Activated CD4-positive, alpha-beta T cell treated with anti-CD3 and anti-CD28 coated beads, Interleukin-10, Interleukin-2, amounts not matched to agents 100 ng/mL and 50 ng/mL, durations not matched to agents 16 hours and 8 hours (primary cell): ENCODE data around the gene KIF13A.
"Not testable (repeated sequence)": the region's sequence is repeated elsewhere in the genome, so short reads cannot be mapped to it uniquely, and the experiment has no call there.

ENCODE experiments used
- DNase-seq: peaks from one replicate; pipeline ENCODE4 v3.0.0-alpha.2; 2020

KIF13A gene

DNA sequence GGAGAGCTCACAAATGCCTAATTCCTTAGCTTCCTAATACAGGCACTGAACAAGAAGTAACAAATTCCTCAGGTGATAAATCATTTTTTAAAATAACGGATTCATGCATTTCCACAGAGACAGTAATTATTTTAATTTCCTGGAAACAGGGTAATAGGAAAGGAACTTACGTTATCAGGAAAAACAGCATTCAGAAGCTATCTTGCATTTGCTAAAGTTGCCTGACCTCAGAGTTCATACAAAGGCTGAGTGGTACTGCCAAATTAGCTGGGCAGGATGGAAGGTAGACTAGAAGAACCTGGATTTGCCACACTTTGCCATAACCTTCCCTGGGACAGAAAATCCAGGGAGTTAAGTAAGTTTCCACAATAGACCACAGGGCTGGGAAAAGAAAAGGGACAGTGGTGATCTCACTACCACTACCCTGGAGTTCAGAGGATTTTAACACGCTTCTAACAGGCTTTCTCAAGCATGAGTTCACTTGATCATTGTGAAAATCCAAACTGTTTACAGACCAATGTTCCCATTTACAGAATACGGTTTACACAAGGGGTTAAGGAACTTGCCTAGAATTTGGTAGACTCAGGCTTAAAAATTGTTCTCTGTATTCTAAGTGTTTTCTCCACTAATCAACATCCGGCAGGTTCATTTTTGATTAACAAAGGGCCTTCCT, 57.0 kb downstream of the KIF13A start:
- DNase-seq = no peak

DNA sequence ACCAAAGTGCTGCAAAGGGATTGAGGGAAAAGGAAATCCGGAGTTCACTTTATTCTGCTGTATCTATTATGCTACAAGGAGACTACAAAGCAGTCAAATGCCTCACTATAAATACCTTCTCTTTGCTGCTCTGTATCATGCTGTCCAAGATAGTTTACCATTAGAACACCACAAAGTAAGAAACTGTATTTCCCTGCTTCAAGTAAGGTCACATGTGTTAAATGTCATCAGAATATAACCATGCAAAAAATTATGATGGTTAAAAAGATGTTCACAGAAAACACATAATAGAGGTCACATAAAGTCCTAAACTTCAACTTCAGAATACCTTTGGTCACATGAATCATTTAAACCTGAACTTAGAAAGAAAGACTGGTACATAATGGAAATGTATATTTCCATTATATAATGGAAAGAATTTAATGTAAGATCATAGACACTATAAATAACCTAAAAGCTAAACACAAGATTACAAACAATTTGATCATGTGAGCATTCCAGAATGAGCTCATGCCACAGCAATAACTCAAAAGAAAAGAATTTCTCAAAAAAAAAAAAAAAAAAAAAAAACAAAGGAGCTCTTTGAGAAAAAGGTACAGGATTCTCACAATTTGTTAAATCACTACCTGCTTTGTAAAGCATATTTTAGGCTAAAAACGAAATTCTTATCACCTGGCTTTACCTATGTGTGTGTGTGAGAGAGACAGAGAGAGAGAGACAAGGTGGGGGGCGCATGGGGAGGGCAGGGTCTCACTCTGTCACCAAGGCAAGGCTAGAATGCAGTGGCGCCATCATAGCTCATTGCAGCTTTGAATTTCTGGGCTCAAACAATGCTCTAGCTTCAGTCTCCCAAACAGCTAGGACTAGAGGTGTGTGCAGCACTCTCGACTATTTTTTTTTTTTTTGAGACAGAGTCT, 58.7 kb downstream of the KIF13A start:
- DNase-seq = no peak

DNA sequence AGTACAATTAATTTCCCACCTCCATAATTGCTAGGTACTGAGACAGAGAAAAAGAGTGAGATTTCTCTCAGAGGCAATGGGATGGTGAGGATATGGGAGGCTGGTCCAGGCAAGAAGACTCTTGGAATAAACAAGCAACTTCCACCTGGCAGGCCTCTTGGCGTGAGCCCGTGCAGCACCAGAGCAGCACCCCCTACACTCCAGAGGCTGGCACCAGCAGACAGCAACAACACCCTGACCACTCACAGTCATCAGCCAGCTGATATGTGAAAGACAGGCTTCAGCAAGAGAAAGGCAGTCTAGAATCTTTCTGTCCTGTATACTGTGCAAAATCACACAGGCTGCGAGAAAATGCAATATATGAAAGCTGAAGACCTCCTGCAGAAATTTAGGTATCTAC, 59.7 kb downstream of the KIF13A start:
- DNase-seq = no peak

DNA sequence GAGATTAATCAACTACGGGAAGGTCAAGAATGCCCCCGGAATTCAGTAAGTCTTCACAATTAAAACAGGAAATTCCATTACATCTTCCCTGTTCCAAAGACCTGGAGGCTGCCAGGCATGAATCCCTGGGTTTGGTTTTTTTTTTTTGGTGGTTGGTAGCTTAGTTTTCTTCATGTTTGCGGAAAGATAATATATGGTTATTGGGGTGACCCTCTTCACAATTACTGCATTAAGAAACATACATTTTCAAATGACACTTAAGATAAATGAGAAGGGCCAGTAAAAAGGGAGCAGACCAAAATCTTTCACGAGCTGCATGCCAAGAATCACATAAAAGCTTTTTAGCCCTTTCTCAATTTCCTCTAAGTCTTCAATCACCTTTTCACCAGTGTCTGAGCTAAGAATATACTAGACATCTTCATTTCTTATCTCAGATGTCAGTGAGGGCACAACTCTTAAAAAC, 64.0 kb downstream of the KIF13A start:
- no peak for DNase-seq

DNA sequence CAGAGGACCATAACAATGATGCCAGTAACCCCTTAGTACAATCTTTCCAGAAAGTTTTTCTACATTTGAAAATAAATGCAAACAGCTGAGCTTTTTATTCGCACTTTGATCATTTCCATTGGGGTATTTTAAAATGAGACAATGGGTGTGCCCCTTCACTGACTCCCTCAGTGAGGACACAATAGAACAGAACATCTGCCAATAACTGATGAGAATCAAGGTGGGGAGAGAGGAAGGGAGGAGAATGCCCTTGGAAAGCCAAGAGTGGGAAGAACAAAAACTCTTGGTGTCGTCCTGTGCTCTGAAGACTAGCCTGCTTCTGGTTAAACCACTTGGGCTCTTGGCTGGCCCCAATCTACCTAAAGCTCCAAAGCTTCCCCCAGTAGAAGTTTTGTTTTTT, 66.0 kb downstream of the KIF13A start:
- no peak for DNase-seq

DNA sequence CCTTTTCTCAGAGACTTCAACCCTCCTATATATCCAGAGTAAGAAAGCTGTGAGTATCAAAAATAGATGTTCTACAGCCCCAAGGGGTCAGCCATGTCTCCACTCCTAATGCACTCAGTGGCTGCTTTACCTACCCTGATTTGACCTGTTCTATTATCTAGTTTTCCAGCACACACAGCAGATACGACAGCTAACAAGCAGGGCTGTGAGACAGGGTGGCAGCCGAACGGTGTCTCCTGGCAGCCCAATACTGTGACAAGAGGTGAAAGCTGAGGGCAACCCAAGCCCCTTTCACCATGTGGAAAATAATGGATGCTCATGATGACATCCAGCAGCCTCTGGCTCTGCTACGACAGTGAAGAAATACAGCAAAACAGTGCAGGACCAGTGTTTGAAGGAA, 67.9 kb downstream of the KIF13A start:
- no peak for DNase-seq

DNA sequence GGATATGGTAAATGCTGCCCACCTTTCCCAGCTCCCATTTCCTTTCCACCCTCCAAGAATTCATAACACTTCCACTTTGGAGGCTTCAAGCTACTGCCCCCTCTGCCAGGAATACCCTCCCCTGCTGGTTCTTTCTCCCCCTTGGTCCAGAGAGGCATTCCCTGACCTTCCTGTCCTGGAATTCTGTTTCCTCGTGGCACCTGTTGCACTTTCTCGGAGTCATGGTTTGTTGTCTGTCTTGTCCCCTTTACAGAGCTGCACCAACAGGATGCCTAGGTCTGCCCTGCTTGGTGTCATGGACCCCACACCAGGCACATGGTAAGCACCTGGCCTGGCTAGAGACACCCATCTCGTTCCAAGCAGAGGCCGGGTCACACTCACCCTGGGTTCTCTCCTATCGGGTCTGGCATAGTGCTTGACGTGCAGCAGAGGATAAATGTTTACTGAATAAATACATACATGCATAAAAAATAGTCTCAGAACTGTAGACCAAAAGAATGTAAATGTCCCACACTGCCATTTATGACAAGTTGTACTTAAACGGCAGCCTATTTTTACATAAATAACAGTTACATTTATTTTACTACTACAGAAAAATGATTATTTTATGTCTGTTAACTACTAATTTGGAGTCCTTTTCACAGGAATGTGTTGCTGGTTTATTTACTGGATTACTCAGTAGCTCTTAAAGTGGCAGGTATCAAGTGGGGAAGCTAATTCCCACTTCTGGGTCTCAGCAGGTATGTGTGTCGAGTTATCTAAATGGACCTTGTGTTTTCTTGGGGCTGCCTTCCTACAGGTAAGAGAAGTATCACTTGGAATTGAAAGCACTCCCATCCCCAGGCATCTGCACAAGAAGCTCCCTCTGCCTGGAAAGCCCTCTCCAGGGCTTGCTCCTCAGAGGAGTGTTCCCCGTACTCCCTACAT, 69.3 kb downstream of the KIF13A start:
- no peak for DNase-seq

DNA sequence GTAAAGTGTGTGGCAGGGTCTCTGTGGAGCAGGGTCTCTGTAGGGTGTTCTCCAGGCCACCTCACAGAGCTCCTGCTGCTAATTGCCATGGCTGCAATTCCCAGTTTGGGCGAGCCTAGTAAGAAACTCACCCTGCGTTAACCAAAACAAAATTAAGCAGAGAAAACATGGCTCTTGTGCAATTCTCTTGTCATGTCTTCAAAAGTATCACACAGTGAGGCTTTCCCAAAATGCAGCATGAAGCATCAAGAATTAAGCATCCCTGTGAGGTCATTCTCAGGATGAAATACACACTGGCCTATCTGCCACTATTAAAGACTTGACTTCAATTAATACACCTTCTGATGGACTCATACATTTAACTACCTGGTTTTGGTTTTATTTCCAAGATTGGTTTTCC, 72.8 kb downstream of the KIF13A start:
- no peak for DNase-seq

DNA sequence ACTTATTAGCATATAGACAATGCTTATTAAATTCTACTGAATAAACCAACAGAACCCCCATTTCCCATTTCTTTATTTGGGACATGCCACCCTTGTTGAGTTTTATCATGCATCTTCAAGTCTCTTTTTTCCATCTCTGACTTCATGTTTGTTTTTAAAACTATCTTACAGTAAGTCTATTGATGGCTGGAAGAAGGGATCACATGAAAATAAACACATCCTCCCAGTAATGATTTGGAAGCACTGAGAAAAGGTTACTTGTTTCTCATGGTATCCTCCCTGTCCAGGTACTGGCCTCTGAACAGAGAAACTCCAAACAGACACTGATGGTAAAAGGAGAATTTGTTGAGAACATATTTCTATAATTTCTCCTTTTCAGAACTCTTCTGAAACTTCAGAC, 74.9 kb downstream of the KIF13A start:
- DNase-seq = no peak

DNA sequence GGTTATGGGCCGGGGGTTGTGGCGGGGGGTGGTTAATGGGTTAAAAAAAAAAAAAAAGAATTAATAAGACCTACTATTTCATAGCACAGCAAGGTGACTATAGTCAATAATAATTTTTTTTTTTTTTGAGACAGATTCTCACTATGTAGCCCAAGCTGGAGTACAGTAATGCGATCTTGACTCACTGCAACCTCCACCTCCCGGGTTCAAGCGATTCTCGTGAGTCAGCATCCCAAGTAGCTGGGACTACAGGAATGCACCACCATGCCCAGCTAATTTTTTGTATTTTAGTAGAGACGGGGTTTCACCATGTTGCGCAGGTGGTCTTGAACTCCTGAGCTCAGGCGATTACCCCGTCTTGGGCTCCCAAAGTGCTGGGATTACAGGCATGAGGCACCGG, 75.8 kb downstream of the KIF13A start:
- DNase-seq = not testable (repeated sequence)

DNA sequence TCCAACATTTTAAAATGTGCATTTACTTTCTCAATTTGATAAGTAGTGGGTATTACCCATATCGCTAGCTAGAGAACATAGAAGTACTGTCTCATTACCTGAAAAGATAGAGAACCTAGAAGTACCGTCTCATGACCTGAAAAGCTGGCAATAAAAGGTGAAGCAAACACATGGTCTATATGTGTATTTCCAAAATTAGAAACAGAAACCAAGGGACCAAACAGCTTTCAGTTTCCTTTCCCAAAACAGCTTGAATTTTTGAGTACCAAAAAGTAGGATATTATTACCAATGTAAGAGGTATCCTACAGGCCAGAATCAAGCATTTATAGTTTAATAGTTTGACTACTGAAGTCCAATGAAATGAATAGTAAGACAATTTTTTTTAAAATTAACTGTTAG, 77.2 kb downstream of the KIF13A start:
- DNase-seq = no peak

DNA sequence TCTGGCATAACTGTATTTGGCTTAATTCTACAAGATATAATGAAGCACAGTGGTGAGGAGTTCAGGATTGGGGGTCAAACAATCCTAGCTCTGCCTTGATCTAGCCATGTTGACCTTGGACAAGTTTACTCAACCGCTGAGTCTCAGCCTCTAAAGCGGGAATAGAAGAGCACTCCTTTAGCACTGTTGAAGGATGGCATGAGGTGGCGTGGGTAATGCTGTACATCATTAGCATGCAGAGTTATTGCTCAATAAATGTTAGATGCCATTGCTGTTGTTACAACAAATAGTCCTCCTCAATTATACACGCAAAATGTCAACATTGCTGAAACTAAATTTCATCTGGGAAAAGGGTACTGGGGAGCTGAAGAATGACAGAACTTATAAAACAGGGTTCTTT, 78.6 kb downstream of the KIF13A start:
- no peak for DNase-seq

DNA sequence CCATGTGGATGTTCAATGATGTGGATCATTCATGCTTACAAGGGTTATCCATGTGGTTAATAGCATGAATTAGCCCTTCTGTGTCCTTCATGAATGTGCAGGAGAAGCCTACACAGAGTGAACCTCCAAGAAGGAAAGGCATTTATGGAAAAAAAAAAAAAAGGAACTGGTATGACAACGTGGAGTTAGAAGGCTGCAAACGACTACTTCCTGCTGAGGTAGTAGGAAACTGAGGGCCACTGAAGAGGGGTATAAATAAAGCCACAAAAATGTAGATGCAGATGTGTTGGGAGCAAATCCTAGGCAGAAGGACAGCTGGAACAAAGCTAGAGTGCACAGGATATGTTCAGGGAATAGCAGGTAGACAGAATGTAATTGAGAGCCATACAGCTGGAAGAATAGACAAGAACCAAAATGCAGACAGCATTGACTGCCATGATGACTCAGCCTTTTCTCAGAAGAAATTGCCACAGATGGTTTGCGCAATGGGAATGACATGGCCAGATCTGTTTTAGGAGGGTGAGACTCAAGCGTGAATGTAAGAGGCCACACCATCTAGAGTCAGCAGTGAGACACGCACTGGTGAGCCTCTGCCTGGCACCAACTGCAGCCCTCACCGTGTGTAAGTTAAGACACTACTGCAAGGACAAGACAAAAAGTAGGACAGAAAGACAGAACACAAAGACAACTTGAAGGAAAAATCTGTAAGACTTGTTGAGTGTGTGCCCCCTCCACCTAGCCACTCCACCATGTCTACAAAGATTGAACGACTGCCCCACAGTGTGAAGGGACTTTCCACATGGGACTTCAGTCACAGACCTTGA, 79.8 kb downstream of the KIF13A start:
- peak; percentile 68 for DNase-seq

DNA sequence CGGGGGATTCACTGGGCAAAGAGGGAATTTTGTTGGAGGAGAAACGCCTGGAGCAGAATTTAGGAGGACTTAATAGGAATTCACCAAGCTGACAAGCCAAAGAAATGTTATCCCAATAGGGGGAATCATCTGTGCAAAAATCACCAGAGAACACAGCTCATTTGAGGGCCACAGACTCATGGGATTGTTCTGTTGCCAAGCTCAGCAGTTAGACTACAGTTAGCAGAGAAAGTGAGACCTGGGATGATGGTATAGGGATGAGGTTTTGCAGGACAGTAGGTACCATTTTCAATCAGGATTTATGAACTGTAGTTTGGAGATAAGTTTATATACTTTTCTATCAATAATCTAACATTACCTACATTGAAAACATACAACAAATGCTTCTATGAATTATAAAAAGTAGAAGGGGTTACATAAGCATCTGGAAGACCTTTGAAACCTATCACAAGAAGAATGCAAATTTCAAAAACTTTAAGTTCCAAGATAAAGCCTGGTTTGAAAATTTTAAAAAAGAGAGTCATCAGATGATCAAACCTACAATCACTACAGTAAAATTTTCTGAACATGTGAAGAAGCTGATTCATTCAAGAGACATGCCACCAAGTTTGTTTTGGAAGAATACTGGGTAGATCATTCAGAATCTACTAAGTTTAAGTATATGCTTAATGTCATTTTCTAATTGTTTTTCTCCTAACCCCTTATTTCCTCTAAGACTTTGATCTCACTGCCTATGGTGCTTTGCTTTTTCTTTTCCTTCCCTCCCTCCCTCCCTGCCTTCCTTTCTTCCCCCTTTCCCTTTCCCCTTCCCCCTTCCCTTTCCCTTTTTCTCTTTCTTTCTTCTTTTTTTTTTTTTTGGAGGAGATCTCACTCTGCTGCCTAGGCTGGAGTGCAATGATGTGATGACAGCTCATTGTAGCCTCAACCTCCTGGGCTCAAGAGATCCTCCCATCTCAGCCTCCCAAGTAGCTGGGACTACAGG, 81.5 kb downstream of the KIF13A start:
- no peak for DNase-seq

DNA sequence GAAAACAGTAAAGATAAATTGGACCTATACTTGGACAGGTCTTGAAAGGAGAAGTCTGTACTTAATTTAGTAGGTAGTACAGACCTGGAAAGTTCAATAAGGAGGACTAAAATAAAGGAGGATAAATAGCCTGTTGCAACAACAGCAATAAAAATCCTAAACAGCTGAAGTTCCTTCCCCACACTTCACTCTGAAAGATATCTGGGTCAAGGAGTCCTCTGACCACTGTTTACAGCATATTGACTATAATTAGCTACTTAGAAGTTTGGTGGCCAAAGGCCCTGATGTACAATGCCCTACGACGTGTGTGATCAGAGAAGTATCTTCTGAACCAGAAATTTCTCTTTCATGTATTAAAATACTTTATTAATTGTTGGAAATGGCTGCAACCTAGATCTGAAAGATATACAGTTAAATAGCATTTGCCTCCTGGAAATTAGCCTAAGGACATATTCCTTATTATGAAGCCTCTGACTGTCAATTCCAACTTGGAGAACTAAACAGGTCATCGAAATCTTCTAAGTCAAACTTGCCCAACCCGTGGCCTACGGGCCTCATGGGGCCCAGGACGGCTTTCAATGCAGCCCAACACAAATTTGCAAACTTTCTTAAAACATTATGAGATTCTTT, 82.8 kb downstream of the KIF13A start:
- no peak for DNase-seq

DNA sequence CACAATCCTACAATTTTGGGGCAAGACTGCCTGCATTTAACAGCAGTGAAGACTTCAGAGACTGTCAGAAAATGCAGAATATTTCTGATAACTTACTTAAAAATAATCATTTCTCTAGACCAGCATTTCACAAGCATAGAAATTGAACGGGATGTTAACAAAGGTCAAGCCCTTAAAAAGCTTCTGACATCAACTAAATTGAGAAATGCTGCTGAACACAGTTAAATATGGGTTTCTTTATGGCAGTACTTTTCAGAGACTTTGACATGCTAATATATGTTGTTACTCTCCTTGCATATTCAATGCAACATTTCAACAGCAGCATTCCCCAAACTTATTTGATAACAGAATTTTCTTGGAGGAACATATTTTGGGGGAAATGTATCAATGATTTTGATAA, 84.5 kb downstream of the KIF13A start:
- DNase-seq = no peak

DNA sequence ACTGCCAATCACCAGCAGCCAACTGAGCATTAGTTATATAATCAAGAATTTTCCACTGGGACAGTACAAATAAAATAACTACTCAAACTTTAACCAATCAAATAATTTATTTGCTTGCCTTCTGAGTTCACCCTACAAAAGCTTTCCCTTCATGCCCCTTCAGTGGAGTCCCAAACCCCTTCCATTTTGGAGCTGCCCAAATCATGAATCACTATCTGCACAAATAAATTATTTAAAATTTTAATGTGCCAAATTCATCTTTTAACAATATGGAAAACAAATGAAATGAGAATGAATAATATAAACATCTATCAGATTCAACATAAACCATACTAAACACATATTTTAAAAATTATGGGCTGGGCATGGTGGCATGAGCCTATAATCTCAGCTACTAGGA, 85.9 kb downstream of the KIF13A start:
- no peak for DNase-seq

DNA sequence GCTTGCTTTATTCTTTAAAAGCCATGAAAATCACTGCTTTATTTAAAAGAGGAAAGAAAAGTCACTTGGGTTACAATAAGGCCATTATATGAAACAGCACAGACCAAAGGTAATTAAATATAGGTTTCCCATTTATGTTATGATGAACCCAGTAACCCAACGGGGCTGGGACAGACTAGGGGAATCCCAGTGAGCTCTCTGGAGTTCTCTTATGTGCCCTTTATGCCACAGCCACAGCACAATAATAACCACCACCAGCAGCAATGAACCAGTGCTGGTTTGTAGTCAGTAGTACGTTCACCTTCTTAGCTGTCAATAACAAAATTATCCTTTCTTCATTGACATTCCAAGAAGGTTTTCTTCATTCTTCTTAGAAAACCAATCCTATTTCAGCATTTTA, 87.4 kb downstream of the KIF13A start:
- no peak for DNase-seq

DNA sequence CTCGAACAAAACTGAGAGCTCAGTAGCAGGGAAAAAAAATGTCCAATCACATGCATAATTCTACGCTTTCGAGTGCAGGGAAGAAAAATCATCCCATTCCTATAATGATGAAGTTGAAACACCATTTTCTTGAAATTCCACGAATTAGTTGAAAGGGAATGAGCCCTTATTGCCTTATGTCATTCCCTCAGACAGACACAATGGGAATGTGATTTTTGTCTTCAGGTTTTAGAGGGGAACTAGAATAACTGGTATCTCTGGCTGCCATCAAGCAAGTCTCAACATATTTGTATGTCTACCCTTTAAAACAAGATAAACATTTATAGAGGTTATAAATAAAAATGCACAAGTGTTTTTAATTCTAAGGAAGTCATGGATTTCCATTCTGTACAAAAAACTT, 87.9 kb downstream of the KIF13A start:
- no peak for DNase-seq

DNA sequence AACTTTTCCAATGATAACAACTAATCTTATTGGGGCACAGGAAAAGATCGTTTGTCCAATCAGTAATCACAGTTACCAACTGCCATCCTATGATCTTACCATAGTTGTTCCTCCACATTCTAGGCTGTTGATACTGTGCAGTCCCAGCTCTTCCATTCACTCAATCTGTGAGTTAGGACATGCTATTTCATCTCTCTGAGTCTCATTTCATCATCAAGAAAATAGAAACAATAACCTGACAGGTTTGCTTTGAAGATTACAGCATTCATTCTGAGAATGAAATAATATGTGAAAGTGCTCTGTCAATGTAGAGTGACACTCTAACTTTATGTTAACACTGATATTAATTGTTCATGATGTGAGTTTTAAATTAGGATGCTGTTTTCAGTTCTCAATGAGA, 89.8 kb downstream of the KIF13A start:
- DNase-seq = no peak

DNA sequence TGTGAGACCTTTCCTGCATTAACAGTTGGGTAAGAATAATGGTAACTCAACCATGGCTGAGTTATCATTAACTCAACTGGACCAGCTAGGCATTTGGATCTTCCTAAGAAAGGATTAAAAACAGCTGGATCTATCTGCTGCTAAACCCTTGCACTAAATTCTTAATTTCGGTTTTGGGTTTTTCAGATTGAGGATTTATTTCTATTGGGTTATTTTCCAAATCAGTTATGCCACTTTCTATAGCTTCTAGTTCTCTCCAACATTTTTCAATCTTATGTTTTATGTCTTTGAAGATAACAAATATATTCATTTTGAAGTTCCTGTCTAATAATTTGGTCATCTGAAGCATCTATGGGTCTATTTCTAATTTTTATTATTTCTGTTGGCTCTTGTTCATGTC, 92.5 kb downstream of the KIF13A start:
- DNase-seq = no peak
